GM12801 (cell line): ENCODE measurements around the gene ADORA3.

Experiments used
- CTCF ChIP-seq: IDR thresholded peaks from one replicate; pipeline ENCODE4 v1.5.1; 2011; ENCODE audit warnings: control low read depth; ENCODE audit not compliant: insufficient read length; ENCODE audit errors: extremely low read depth

Gene ADORA3

GRCh38 chr1:111503585-111504060 is at the start of gene ADORA3, which contains the start of gene TMIGD3:
ADORA3 (minus strand) TSS chr1:111503633; CDS start chr1:111503354, 279 bp downstream.
TMIGD3 (minus strand) TSS chr1:111503633; CDS start chr1:111503354, 279 bp downstream.
- no peak for TF ChIP-seq CTCF

- TF ChIP-seq CTCF = no peak
These were observed 49.8 kb upstream of the ADORA3 start for GRCh38 chr1:111553196-111553595.

GRCh38 chr1:111552587-111552986 is 49.2 kb upstream of the ADORA3 start:
- TF ChIP-seq CTCF = no peak

- TF ChIP-seq CTCF = no peak
These were observed 48.4 kb upstream of the ADORA3 start for GRCh38 chr1:111551623-111552411.

- TF ChIP-seq CTCF = no peak
These were observed 38.8 kb upstream of the ADORA3 start for GRCh38 chr1:111542187-111542586.

GRCh38 chr1:111541721-111542120 is 38.3 kb upstream of the ADORA3 start:
- no peak for TF ChIP-seq CTCF

GRCh38 chr1:111540928-111541327 is 37.5 kb upstream of the ADORA3 start:
- TF ChIP-seq CTCF = no peak
